Astrocyte (in vitro differentiated cells and primary cell): ENCODE data around the gene CHCHD3. TPM values are rescaled to one million over a fixed set of nuclear protein-coding genes. Genes with fewer than 3 reads are reported as not detected.

Experiments used
- DNase-seq: peaks from one replicate; pipeline ENCODE4 v3.0.0-alpha.2; 2010; ENCODE audit warnings: low read depth
- FAIRE-seq: peaks from 2 replicates; lab custom pipeline; 2011; peaks lifted over from hg19 to GRCh38; lab: Jason Lieb, UNC
- H2AFZ ChIP-seq: 2 replicates; pipeline ENCODE4 v1.6.0; 2012; ENCODE audit warnings: low read depth, low read length, inconsistent platforms
- H3K27ac ChIP-seq: 2 replicates; pipeline ENCODE4 v1.5.1; 2011; ENCODE audit warnings: low read depth, low read length, inconsistent platforms
- H3K27me3 ChIP-seq: 2 replicates; pipeline ENCODE4 v1.6.0; 2011; ENCODE audit warnings: low read length, inconsistent platforms; ENCODE audit not compliant: insufficient read depth
- H3K36me3 ChIP-seq: 2 replicates; pipeline ENCODE4 v1.5.1; 2011; ENCODE audit warnings: low read length, inconsistent platforms; ENCODE audit not compliant: insufficient read depth
- H3K4me1 ChIP-seq: 2 replicates; pipeline ENCODE4 v1.5.1; 2011; ENCODE audit warnings: low read length, inconsistent platforms; ENCODE audit not compliant: insufficient read depth
- H3K4me2 ChIP-seq: 2 replicates; pipeline ENCODE4 v1.6.0; 2012; ENCODE audit warnings: low read length, inconsistent platforms
- H3K4me3 ChIP-seq: 2 replicates; pipeline ENCODE4 v1.5.1; 2011; ENCODE audit warnings: low read depth, mild to moderate bottlenecking, low read length, inconsistent platforms; ENCODE audit not compliant: insufficient read depth
- H3K79me2 ChIP-seq: 2 replicates; pipeline ENCODE4 v1.6.0; 2012; ENCODE audit warnings: mild to moderate bottlenecking, low read length, inconsistent platforms; ENCODE audit not compliant: insufficient read depth
- H3K9ac ChIP-seq: 2 replicates; pipeline ENCODE4 v1.6.0; 2012; ENCODE audit warnings: mild to moderate bottlenecking, low read length, inconsistent platforms
- H3K9me3 ChIP-seq: 2 replicates; pipeline ENCODE4 v1.5.1; 2012; ENCODE audit warnings: low read depth, mild to moderate bottlenecking, low read length, inconsistent platforms; ENCODE audit not compliant: insufficient read depth
- H4K20me1 ChIP-seq: 2 replicates; pipeline ENCODE4 v1.6.0; 2012; ENCODE audit warnings: low read length, inconsistent platforms; ENCODE audit not compliant: insufficient read depth
- H3K27ac Mint-ChIP-seq: one replicate; pipeline ENCODE4 v1.8.0; 2021; ENCODE audit warnings: mild to moderate bottlenecking, mixed read lengths; ENCODE audit not compliant: unreplicated experiment
- H3K27me3 Mint-ChIP-seq: one replicate; pipeline ENCODE4 v1.8.0; 2021; ENCODE audit warnings: low read depth, mixed read lengths; ENCODE audit not compliant: unreplicated experiment
- H3K36me3 Mint-ChIP-seq: one replicate; pipeline ENCODE4 v1.8.0; 2021; ENCODE audit warnings: low read depth, mixed read lengths; ENCODE audit not compliant: unreplicated experiment
- H3K4me1 Mint-ChIP-seq: one replicate; pipeline ENCODE4 v1.8.0; 2021; ENCODE audit warnings: low read depth, mixed read lengths; ENCODE audit not compliant: unreplicated experiment
- H3K4me3 Mint-ChIP-seq: one replicate; pipeline ENCODE4 v1.8.0; 2021; ENCODE audit warnings: mild to moderate bottlenecking, moderate library complexity, mixed read lengths; ENCODE audit not compliant: unreplicated experiment
- H3K9me3 Mint-ChIP-seq: one replicate; pipeline ENCODE4 v1.8.0; 2021; ENCODE audit warnings: mild to moderate bottlenecking, mixed read lengths; ENCODE audit not compliant: unreplicated experiment
- EZH2 ChIP-seq: IDR thresholded peaks from 2 replicates; pipeline ENCODE4 v1.6.1; 2012; ENCODE audit warnings: mild to moderate bottlenecking, low read length, inconsistent platforms; ENCODE audit not compliant: insufficient read depth
- total RNA-seq: library from RNA; stranded (reverse); gene quantifications from 2 replicates; pipeline ENCODE4 v1.2.1, GENCODE V29; 2021
- TF ChIP-seq, protein P1 (sequence below): IDR thresholded peaks from 2 replicates; pipeline ENCODE4 v1.5.1; 2011; ENCODE audit warnings: low read depth, mild to moderate bottlenecking, inconsistent platforms, low read length, moderate library complexity; ENCODE audit not compliant: insufficient read depth

The CHCHD3 gene
- total RNA-seq, 1 donor from 2014 or later: 63.1 TPM

DNA sequence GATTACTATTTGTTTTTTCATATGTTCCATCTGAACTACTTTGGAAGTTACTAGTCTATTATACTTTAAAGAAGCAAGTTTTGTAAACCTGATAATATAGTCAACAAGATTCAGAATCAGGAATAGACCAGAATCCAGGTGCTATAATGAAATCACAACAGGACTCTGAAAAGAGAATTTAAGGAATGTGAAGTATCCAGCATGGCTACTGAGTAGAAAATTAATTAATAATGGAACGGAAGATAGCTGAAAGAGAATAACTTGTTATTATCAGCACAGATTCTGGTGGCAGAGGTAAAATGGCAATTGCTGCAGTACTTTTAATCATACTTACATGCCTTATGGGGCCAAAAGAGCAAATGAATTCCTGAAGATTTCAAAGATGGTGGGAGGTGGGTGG lies 43.1 kb upstream of the CHCHD3 start:
- TF ChIP-seq, protein P1, sequence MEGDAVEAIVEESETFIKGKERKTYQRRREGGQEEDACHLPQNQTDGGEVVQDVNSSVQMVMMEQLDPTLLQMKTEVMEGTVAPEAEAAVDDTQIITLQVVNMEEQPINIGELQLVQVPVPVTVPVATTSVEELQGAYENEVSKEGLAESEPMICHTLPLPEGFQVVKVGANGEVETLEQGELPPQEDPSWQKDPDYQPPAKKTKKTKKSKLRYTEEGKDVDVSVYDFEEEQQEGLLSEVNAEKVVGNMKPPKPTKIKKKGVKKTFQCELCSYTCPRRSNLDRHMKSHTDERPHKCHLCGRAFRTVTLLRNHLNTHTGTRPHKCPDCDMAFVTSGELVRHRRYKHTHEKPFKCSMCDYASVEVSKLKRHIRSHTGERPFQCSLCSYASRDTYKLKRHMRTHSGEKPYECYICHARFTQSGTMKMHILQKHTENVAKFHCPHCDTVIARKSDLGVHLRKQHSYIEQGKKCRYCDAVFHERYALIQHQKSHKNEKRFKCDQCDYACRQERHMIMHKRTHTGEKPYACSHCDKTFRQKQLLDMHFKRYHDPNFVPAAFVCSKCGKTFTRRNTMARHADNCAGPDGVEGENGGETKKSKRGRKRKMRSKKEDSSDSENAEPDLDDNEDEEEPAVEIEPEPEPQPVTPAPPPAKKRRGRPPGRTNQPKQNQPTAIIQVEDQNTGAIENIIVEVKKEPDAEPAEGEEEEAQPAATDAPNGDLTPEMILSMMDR: no peak
- no peak for TF ChIP-seq EZH2
- no peaks in the 10 kb centered on the region for H3K9me3 ChIP-seq
- Mint-ChIP-seq H3K36me3 (no peaks in the 10 kb centered on the region), H3K27ac (no peak overlapping the region), H3K4me3 (no peak overlapping the region), H3K4me1 (no peaks in the 10 kb centered on the region), H3K9me3 (no peaks in the 10 kb centered on the region), H3K27me3 (peaks cover 2% of the 10 kb centered on the region)
- no peaks in the 10 kb centered on the region for H3K27me3 ChIP-seq
- no peak overlapping the region for H3K4me2 ChIP-seq
- no peaks in the 10 kb centered on the region for H4K20me1 ChIP-seq
- H3K36me3 ChIP-seq: no peaks in the 10 kb centered on the region
- no peaks in the 10 kb centered on the region for H3K79me2 ChIP-seq
- no peak for FAIRE-seq
- H2AFZ ChIP-seq: no peak overlapping the region
- H3K4me3 ChIP-seq: no peak overlapping the region
- no peak overlapping the region for H3K9ac ChIP-seq
- DNase-seq: no peak
- H3K4me1 ChIP-seq: no peaks in the 10 kb centered on the region
- no peak overlapping the region for H3K27ac ChIP-seq

DNA sequence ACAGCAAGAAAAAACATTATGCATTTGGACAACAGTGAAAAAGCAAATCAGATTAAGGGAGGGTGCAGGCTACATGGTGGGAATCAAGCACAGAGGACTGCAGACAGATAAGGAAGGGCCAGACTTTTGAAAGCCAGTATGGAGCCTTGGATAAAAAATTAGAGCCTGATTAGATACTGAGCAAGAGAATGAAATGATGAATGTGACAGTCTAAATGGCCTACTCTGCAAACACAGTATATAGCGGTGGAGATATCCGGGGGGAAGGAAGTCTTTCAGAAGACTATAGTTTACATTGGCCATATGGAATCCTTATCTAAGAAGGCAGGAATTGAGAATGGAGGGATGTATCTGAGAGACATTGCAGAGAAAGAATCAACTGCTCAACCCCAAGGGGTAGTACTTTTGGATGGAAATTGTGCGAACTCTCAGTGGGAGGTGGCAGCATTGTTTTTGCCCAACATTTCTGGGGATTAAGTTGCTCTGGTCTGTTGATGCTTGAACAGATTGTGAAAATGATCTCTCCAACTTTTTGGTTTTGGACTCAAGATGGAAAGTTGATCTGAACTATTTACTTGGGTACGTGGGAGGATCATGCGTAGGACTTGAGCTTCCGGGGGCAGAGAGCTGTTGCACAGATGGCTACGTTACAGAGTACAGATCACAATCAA lies 39.4 kb upstream of the CHCHD3 start:
- Histone ChIP-seq H2AFZ (no peak overlapping the region), H3K36me3 (no peaks in the 10 kb centered on the region), H3K9ac (no peak overlapping the region), H3K4me3 (no peak overlapping the region), H3K9me3 (no peaks in the 10 kb centered on the region), H4K20me1 (no peaks in the 10 kb centered on the region), H3K4me1 (no peaks in the 10 kb centered on the region), H3K79me2 (no peaks in the 10 kb centered on the region), H3K27me3 (no peaks in the 10 kb centered on the region), H3K4me2 (no peak overlapping the region), H3K27ac (no peak overlapping the region)
- Mint-ChIP-seq H3K4me1 (no peaks in the 10 kb centered on the region), H3K36me3 (no peaks in the 10 kb centered on the region), H3K27ac (no peak overlapping the region), H3K27me3 (peaks cover 1% of the 10 kb centered on the region), H3K4me3 (no peak overlapping the region), H3K9me3 (no peaks in the 10 kb centered on the region)
- DNase-seq: no peak
- TF ChIP-seq, protein P1: no peak
- no peak for TF ChIP-seq EZH2
- no peak for FAIRE-seq

DNA sequence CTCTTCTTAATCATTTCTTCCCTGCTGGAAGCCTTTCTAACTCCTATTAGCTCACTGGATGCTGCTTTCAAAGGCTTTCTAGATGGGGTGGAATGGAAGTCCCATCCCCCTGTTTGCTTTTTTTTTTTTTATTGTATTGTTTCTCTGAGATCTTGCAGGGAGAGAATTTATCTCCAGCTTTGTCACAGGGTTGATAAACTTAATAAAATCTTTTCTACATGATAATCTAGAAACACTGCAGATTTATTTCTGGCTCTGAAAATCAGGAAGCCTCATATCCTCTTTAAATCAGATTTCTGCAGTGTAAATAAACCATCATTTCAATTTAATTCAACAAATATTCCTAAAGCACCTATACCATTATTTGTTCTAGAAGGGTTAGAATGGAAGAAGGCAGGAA lies 37.2 kb upstream of the CHCHD3 start:
- no peaks in the 10 kb centered on the region for H3K79me2 ChIP-seq
- H3K4me2 ChIP-seq: no peak overlapping the region
- TF ChIP-seq EZH2: no peak
- TF ChIP-seq, protein P1: no peak
- no peak overlapping the region for H3K27ac ChIP-seq
- H3K4me3 Mint-ChIP-seq: no peak overlapping the region
- H3K36me3 Mint-ChIP-seq: no peaks in the 10 kb centered on the region
- H3K4me1 Mint-ChIP-seq: no peaks in the 10 kb centered on the region
- no peak for FAIRE-seq
- no peaks in the 10 kb centered on the region for H3K9me3 ChIP-seq
- H3K9ac ChIP-seq: no peak overlapping the region
- H4K20me1 ChIP-seq: no peaks in the 10 kb centered on the region
- no peaks in the 10 kb centered on the region for H3K36me3 ChIP-seq
- no peaks in the 10 kb centered on the region for H3K9me3 Mint-ChIP-seq
- peaks cover 2% of the 10 kb centered on the region for H3K27me3 ChIP-seq
- no peak overlapping the region for H3K4me3 ChIP-seq
- no peak for DNase-seq
- no peak overlapping the region for H3K27ac Mint-ChIP-seq
- peaks cover 17% of the 10 kb centered on the region for H3K27me3 Mint-ChIP-seq
- no peaks in the 10 kb centered on the region for H3K4me1 ChIP-seq
- no peak overlapping the region for H2AFZ ChIP-seq
